Measurements from ENCODE around the gene COG7. TPM values are rescaled to one million over a fixed set of nuclear protein-coding genes. Genes with fewer than 3 reads are reported as not detected.

The COG7 gene
- total and polyA plus RNA-seq, 2 of the 13 experiments (the other 11 are each of a cell fraction or from before 2014, with no cell fraction given): 12.6 to 54.5 TPM

- no peak for TF ChIP-seq ZNF512B (CRISPR knock-in tag; IDR thresholded peaks at IDR 0.05; ENCODE audit: borderline replicate concordance)
- no peak for TF ChIP-seq RNF2 (conservative IDR thresholded peaks at IDR 0.05; ENCODE audit: low read depth)
- TF ChIP-seq ZNF577 (CRISPR knock-in tag; IDR thresholded peaks at IDR 0.05; ENCODE audit: borderline replicate concordance, low read depth): no peak
- TF ChIP-seq KMT2B (CRISPR knock-in tag; IDR thresholded peaks at IDR 0.05): no peak
Observed at GRCh38 chr16:23500862-23501225, 47.9 kb upstream of the COG7 start (continued).

- Histone ChIP-seq H3K36me3 (replicated peaks in 1 of 2; ENCODE audit: control insufficient read depth in 1 of 2, insufficient read depth in 2 of 2, low read length in 2 of 2) (peaks cover 17 to 69% of the 10 kb centered on the region in 2 experiments), H3K4me3 (replicated peaks in 1 of 3; ENCODE audit: insufficient read depth in 1 of 3, low read depth in 2 of 3, low read length in 3 of 3) (no peak overlapping the region), H3K27ac (ENCODE audit: extremely low read length, insufficient read depth, low read length) (no peak overlapping the region), H3K9ac (ENCODE audit: insufficient read depth, low read depth, low read length) (no peak overlapping the region), H3K79me2 (ENCODE audit: insufficient read depth, low read length) (peaks cover 89% of the 10 kb centered on the region), H3K4me2 (ENCODE audit: low read depth, low read length) (no peak overlapping the region), H3K4me1 (ENCODE audit: insufficient read depth, low read length) (peaks cover 40% of the 10 kb centered on the region), H2AFZ (ENCODE audit: low read length) (no peak overlapping the region), H3K27me3 (ENCODE audit: control insufficient read depth in 1 of 2, insufficient read depth in 2 of 2, low read length in 2 of 2) (no peaks in the 10 kb centered on the region), H4K20me1 (ENCODE audit: insufficient read depth, low read length) (peaks cover 82% of the 10 kb centered on the region), H3K9me3 (ENCODE audit: low read length) (no peaks in the 10 kb centered on the region)
- intact Hi-C loops (cut with micrococcal nuclease; ENCODE audit: unreplicated experiment) (no loop called here), in situ Hi-C loops (cut with HindIII; ENCODE audit: extremely low pct_ligation_motif_present, low pct_unique_long_range_greater_than_20kb) (no loop called here)
- no peak for FAIRE-seq
- no TSS peak for BruUV-seq (replicated peaks)
- no peak for ATAC-seq
- ChIA-PET CTCF (ENCODE audit: low intra/inter-chr PET ratio, low total read pairs) (no interaction called here), POLR2A (interaction anchor here (0.7 to 1.3 kb wide), 2 partner anchors 40 to 57 kb away, joined by 3 read pairs; partner anchors contain the start of genes EARS2 and UBFD1)
- 98% methylated on average over 20 of the region's 20 CpGs for WGBS (ENCODE audit: low lambda C conversion rate)
- no peak for DNase-seq (ENCODE audit: low spot score)
- TF ChIP-seq HES4 (CRISPR knock-in tag; IDR thresholded peaks at IDR 0.05; ENCODE audit: borderline replicate concordance): peak; percentile 71; the same call in 1 of the 2 replicates
- TF ChIP-seq ZBTB37 (CRISPR knock-in tag; IDR thresholded peaks at IDR 0.05): no peak
- TF ChIP-seq ZFP41 (CRISPR knock-in tag; IDR thresholded peaks at IDR 0.05; ENCODE audit: borderline replicate concordance): no peak
- TF ChIP-seq ZNF781 (CRISPR knock-in tag; IDR thresholded peaks at IDR 0.05; ENCODE audit: borderline replicate concordance, not compliant biosample characterization): no peak
- TF ChIP-seq AKNA (CRISPR knock-in tag; IDR thresholded peaks at IDR 0.05; ENCODE audit: borderline replicate concordance): no peak
- no peak for TF ChIP-seq ZBTB42 (CRISPR knock-in tag; IDR thresholded peaks at IDR 0.05)
- no peak for TF ChIP-seq GPN1 (CRISPR knock-in tag; IDR thresholded peaks at IDR 0.05; ENCODE audit: borderline replicate concordance)
- TF ChIP-seq CCDC6 (CRISPR knock-in tag; IDR thresholded peaks at IDR 0.05): no peak
- TF ChIP-seq HNRNPLL (IDR thresholded peaks at IDR 0.05; ENCODE audit: low read depth, low read length, poor library complexity, severe bottlenecking): peak; percentile 28
Observed at GRCh38 chr16:23500212-23500861, 47.3 kb upstream of the COG7 start.

All from HepG2 (cell line).